H1 (cell line): ENCODE measurements around the gene SH3RF3. TPM values are rescaled to one million over a fixed set of nuclear protein-coding genes. Genes with fewer than 3 reads are reported as not detected.

Experiments
- CTBP2 ChIP-seq: IDR thresholded peaks from 2 replicates; pipeline ENCODE4 v1.7.0; 2011; ENCODE audit warnings: borderline replicate concordance, mild to moderate bottlenecking, moderate library complexity, mixed read lengths, low read length; ENCODE audit not compliant: insufficient read depth, insufficient read length
- MAX ChIP-seq: IDR thresholded peaks from 2 replicates; pipeline ENCODE4 v1.6.1; 2012; ENCODE audit warnings: inconsistent platforms
- NRF1 ChIP-seq: IDR thresholded peaks from 2 replicates; pipeline ENCODE4 v1.6.1; 2011; ENCODE audit warnings: mild to moderate bottlenecking, low read depth, low read length, improper control_type of control experiment
- RBBP5 ChIP-seq: IDR thresholded peaks from 2 replicates; pipeline ENCODE4 v1.7.1; 2012; ENCODE audit warnings: low read depth, mild to moderate bottlenecking, inconsistent platforms, low read length, moderate library complexity, borderline replicate concordance
- SAP30 ChIP-seq: fragments of 300-600 bp; sonication (generic); IDR thresholded peaks from 2 replicates; pipeline ENCODE4 v1.7.1; 2012; ENCODE audit warnings: low read length, moderate library complexity, mild to moderate bottlenecking, inconsistent platforms; ENCODE audit not compliant: insufficient read depth, insufficient replicate concordance
- SUZ12 ChIP-seq: fragments of 200-600 bp; sonication (generic); IDR thresholded peaks from 2 replicates; pipeline ENCODE4 v1.6.1; 2012; ENCODE audit warnings: mild to moderate bottlenecking, inconsistent platforms, low read length, moderate library complexity, mixed read lengths
- polyA plus RNA-seq, 7 experiments: library from polyadenylated mRNA; depleted of rRNA in 3 of 7; stranded (reverse) in 5 of 7; unstranded in 2 of 7; fragments of >200 nt in 5 of 7; fragments of 200-250 nt in 2 of 7; gene quantifications; 1 replicate in 5 of 7; 2 replicates in 1 of 7; 4 replicates in 1 of 7; pipeline versions ENCODE4 v1.2.1 to v1.2.3, GENCODE V29; 2011 to 2013; ENCODE audit warnings: missing spikeins in 2 of 7, mixed read lengths in 2 of 7
- total RNA-seq: library from RNA; stranded (reverse); fragmentation: NEBNext Ultra II Directional; extraction: Animal tissue kit (Norgen Biotek cat#: 25700); gene quantifications from 2 replicates; pipeline ENCODE4 v1.2.1, GENCODE V29; 2021

Gene SH3RF3
- total and polyA plus RNA-seq, 2 of the 8 experiments (the other 6 are each of a cell fraction or from before 2014, with no cell fraction given): 0.11 to 0.65 TPM

- no peak for TF ChIP-seq SAP30
- TF ChIP-seq CTBP2: no peak
- TF ChIP-seq SUZ12: no peak
- no peak for TF ChIP-seq RBBP5
- no peak for TF ChIP-seq NRF1
- no peak for TF ChIP-seq MAX
These were observed 323.6 kb downstream of the SH3RF3 start (continued) for GRCh38 chr2:109452318-109453305.
